ENCODE data around the gene PRSS56. TPM values are rescaled to one million over a fixed set of nuclear protein-coding genes. Genes with fewer than 3 reads are reported as not detected.
"Not testable (repeated sequence)": the region's sequence is repeated elsewhere in the genome, so short reads cannot be mapped to it uniquely, and the experiment has no call there.

The PRSS56 gene
- total RNA-seq, 1 donor from 2014 or later = not detected

- Histone ChIP-seq H3K27me3 (no peaks in the 10 kb centered on the region), H3K36me3 (peaks cover 69 to 98% of the 10 kb centered on the region in 2 donors), H3K4me3 (no peak overlapping the region), H3K9me3 (no peaks in the 10 kb centered on the region), H3K27ac (no peak overlapping the region), H3K4me1 (no peaks in the 10 kb centered on the region)
- no peak for DNase-seq (ENCODE audit: low spot score in 2 of 2)
- TF ChIP-seq CTCF (IDR thresholded peaks at IDR 0.05) = no peak
- intact Hi-C loops (cut with DNase I) = no loop called here
Measured at GRCh38 chr2:232569541-232569940, 49.4 kb downstream of the PRSS56 start.

- DNase-seq (ENCODE audit: low spot score in 2 of 2); intact Hi-C loops (cut with DNase I); H3K27ac ChIP-seq; H3K4me1 ChIP-seq; H3K9me3 ChIP-seq; H3K27me3 ChIP-seq; H3K4me3 ChIP-seq: not testable (repeated sequence)
- peaks cover 63 to 98% of the 10 kb centered on the region in 2 donors for H3K36me3 ChIP-seq
Measured at GRCh38 chr2:232570481-232570880, 50.3 kb downstream of the PRSS56 start.

- intact Hi-C loops (cut with DNase I) = no loop called here
- DNase-seq (ENCODE audit: low spot score in 2 of 2) = no peak
- no peaks in the 10 kb centered on the region for H3K4me1 ChIP-seq
- no peaks in the 10 kb centered on the region for H3K27me3 ChIP-seq
- H3K4me3 ChIP-seq = no peak overlapping the region
- H3K9me3 ChIP-seq = no peaks in the 10 kb centered on the region
- no peak overlapping the region for H3K27ac ChIP-seq
- H3K36me3 ChIP-seq = peaks cover 59 to 93% of the 10 kb centered on the region in 2 donors
- no peak for TF ChIP-seq CTCF (IDR thresholded peaks at IDR 0.05)
Measured at GRCh38 chr2:232571026-232571474, 50.9 kb downstream of the PRSS56 start.

- no peaks in the 10 kb centered on the region for H3K27me3 ChIP-seq
Measured at GRCh38 chr2:232573042-232573441, 52.9 kb downstream of the PRSS56 start.

GRCh38 chr2:232573771-232574435 lies 53.7 kb downstream of the PRSS56 start:
- Histone ChIP-seq H3K4me1 (no peaks in the 10 kb centered on the region), H3K9me3 (no peaks in the 10 kb centered on the region), H3K4me3 (no peak overlapping the region), H3K27ac (no peak overlapping the region), H3K27me3 (no peaks in the 10 kb centered on the region), H3K36me3 (peaks cover 31 to 65% of the 10 kb centered on the region in 2 donors)
- TF ChIP-seq CTCF (IDR thresholded peaks at IDR 0.05) = no peak
- intact Hi-C loops (cut with DNase I) = no loop called here
- DNase-seq (ENCODE audit: low spot score in 2 of 2) = no peak

More at GRCh38 chr2:232573042-232573441, 52.9 kb downstream of the PRSS56 start:
- Histone ChIP-seq H3K9me3 (no peaks in the 10 kb centered on the region), H3K27ac (no peak overlapping the region), H3K4me3 (no peak overlapping the region), H3K4me1 (no peaks in the 10 kb centered on the region), H3K36me3 (peaks cover 40 to 73% of the 10 kb centered on the region in 2 donors)
- intact Hi-C loops (cut with DNase I) = no loop called here
- no peak for TF ChIP-seq CTCF (IDR thresholded peaks at IDR 0.05)
- no peak for DNase-seq (ENCODE audit: low spot score in 2 of 2)

- Histone ChIP-seq H3K4me1 (no peaks in the 10 kb centered on the region), H3K9me3 (no peaks in the 10 kb centered on the region), H3K4me3 (no peak overlapping the region), H3K27me3 (no peaks in the 10 kb centered on the region), H3K27ac (no peak overlapping the region), H3K36me3 (peaks cover 23 to 55% of the 10 kb centered on the region in 2 donors)
- DNase-seq (ENCODE audit: low spot score in 2 of 2) = no peak
- intact Hi-C loops (cut with DNase I) = no loop called here
- no peak for TF ChIP-seq CTCF (IDR thresholded peaks at IDR 0.05)
Measured at GRCh38 chr2:232574674-232575403, 54.7 kb downstream of the PRSS56 start.

Measured in ascending aorta (tissue), 2 donors.